NCI-H2107 treated with DMSO at 0.1 percent for 48 hours (cell line): ENCODE data around the gene TTLL3.

Source experiments
- DNase-seq: peaks from one replicate; lab custom pipeline; 2025; ENCODE audit not compliant: unreplicated experiment; lab: John Stamatoyannopoulos, UW

Gene TTLL3

GRCh38 chr3:9804996-9805395, 5.1 kb upstream of the TTLL3 start:
- DNase-seq = no peak

DNA sequence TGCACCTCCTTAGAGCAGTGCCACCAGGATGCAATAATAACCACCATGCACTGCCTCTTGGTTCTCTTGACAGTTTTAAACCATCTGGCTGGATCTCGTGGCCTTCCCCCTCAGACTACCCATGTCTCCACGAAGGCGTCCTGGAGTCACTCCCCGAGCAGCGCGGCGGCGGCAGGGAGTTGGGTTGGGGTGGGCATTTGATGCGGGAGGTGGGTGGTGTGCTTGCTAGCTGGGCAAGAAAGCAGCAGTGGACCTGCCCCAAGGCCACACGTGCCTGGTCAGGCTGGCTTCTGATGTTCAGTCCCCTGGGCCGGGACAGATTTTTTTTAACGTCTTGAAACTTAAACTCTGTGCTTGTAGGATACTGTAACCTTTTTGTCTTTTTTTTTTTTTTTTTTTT, 3.9 kb upstream of the TTLL3 start:
- no peak for DNase-seq

- DNase-seq = no peak
Measured at GRCh38 chr3:9806688-9807589, 3.1 kb upstream of the TTLL3 start.

DNA sequence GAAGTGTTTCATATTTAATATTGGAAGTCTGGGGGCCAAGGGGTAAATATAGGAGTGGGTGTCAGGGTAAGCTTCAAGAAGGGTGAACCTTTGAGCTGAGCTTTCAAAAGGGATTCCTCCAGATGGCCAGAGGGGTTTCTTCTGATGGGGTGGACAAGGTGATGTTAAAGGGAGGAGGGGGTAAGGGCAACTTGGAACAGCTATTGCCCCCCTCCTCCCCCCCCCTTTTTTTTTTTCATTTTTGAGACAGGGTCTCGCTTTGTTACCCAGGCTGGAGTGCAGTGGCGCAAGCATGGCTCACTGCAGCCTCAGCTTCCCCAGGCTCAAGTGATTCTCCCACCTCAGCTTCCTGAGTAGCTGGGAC, 2.1 kb upstream of the TTLL3 start:
- DNase-seq = no peak

DNA sequence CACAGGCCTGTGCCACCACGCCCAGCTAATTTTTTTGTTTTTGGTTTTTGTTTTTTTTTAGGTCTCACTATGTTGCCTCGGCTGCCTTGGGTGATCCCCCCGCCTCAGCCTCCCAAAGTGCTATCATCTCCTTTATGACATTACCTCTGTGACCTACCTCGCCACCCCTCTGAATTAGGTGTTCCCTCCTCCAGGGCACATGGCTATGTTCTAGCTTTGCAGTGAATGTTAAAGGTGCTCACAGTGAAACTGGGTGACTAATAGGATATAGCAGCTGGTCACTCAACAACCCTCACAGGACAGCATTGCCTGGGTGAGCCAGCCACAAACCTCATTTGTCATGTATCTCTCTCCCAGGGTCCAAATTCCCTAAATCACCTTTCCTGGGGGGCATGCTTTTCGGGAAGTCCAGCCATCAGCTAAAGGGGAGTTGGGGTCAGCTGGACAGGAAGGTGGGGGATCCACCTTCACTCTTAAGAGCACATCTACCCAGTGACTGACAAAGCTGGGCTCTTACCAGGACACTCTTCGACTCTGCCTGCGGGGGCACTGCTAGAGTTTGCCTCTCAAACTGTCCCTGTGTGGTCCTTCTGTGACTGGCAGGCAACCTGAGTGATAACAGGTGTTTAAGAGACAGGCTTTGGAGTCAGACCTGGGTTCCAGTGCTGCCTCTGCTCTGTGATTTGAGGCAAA, 1.6 kb upstream of the TTLL3 start:
- no peak for DNase-seq

DNA sequence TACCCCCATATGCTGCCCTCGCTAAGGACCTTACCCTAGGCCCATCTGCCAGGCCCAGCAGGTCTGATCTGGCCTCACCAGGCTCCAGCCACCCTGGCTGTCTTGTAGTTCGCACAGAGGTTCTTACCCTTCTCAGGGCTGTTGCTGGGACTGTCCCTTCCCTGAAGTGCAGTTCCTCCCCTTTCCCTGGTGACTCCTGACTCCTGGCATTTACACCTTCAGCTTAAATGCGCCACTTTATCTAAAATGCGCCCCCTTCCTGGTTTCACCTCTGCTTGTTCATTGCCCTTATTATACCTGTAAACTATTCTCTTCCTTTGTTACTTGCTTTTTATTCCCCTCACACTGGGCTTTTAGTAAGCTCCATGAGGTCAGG, 835 bp upstream of the TTLL3 start:
- no peak for DNase-seq

DNA sequence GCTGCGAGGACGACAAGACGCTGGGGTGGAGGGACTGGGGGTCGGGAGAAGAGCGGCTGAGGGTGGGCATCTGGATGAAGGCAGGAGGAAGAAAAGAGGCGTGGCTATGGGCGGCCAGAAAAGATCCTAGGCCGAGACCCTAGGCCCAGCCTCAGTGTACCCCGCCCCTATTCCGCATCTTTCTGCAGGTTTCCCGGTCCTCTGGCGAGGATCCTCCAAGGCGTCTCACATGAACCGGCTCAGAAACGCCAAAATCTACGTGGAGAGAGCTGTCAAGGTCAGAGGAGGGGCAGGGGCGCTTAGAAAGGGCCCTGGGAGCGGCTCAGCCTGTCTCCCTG, 340 bp downstream of the TTLL3 start:
- DNase-seq = no peak

DNA sequence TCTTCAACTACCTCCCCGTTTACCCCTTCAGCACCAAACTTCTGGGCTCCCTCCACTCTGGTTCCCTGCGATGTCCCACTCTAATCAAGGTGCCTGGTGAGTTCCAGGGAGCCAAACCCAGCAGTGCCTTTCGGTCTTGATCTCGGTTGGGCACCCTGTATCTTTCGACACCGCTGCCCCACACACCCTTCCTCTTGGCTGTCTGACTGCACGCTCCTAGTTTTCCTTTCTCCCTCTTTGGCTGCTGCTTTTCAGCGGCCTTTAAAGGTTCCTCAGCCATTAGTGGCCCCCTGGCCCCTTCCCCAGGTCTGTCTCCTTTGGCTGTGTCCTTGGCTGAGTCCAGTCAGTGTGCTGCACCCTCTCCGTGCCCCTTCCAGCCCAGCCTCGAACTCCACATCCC, 784 bp downstream of the TTLL3 start:
- DNase-seq = no peak

DNA sequence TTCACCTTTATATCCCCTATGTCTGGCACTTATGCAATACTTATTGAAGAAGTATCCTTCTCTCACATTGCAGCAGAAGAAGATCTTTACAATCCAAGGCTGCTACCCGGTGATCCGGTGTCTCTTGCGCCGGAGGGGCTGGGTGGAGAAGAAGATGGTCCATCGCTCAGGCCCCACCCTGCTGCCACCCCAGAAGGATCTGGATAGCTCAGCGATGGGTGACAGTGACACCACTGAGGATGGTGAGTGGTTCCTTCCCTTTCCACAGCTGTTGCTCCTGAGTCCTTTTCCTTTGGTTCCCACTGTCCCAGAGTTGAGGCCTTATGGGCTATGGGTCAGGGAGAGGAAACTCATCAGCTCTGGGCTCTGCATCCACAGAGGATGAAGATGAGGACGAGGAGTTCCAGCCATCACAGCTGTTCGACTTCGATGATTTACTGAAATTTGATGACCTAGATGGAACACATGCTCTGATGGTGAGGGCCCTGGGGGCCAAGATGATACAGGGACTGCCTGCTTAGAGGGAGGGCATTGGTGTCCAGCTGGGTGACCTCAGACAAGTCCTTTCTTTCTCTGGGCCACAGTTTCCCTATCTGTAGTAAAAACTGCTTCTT, 2.9 kb downstream of the TTLL3 start:
- DNase-seq = no peak

DNA sequence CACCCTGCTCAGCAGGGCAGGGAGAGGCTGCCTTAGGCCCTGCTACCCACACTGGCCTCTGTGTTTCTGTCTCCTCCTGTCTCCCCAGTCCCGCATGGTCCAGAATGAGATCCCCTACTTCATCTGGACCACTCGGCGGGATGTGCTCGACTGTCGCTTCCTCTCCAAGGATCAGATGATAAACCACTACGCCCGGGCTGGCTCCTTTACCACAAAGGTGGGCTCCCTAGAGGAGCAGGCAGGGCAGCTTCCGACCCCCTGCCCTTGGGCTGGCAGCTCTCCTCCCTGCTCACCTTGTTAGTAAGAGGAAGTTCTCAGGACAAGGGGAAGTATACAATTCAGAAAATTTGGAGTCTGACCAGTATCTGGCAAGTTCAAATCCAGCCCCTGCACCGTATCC, 5.9 kb downstream of the TTLL3 start:
- DNase-seq = no peak

- no peak for DNase-seq
Measured at GRCh38 chr3:9817436-9817835, 7.4 kb downstream of the TTLL3 start.

DNA sequence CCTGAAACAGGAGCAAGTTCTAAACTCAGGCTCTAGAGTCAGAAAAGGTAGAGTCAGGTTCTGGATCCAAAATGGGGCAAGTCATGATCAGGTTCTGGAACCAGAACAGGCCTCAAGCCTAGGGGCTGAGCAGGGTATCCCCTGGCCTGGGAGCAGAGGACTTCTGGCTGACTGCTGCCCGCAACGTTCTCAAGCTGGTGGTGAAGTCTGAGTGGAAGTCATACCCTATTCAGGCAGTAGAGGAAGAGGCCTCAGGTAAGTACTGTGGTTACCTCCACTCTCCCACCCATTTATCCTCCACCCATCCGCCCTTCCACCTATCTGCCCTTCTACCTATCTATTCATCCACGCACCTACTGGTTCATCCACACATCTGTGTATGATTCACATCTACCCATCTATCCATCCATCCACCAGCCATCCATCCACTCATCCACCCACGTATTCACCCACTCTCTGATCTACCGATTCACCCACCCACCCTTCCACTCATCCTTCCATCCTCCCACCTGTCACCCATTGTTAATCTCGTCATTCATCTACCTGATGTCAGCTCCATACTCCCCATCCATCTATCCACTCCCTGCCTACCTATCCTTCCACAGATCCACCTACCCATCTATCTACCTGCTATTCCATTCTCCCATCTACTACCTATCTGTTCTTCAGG, 8.7 kb downstream of the TTLL3 start:
- no peak for DNase-seq

- DNase-seq = no peak
Measured at GRCh38 chr3:9820543-9820942, 10.5 kb downstream of the TTLL3 start.

- DNase-seq = no peak
Measured at GRCh38 chr3:9820946-9821345, 10.9 kb downstream of the TTLL3 start.

GRCh38 chr3:9825451-9826040, 15.5 kb downstream of the TTLL3 start:
- no peak for DNase-seq

DNA sequence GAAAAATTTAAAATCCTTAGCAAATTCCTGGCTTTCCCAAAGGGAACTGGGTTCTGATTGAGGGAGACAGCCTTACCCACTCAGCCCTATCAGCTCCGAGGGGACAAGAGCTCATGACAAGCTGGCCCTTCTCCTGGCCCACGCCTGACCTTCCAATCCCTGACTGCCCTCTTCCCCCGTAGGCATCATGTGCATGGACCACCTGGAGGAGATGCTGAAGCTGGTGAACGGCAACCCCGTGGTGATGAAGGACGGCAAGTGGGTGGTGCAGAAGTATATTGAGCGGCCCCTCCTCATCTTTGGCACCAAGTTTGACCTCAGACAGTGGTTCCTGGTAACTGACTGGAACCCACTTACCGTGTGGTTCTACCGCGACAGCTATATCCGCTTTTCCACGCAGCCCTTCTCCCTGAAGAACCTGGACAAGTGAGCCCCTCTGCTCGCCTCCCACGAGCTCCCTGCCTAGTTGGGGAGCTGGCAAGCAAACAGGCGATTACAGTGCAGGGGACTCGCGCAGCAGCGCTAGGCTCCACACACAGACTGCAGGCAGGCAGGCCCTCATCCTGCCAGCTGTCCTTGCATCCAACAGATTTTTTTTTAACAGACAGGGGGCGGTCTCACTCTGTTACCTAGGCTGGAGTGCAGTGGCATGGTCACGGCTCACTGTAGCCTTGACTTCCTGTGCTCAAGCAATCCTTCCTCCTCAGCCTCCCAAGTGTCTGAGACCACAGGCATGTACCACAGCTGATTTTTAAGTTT, 16.9 kb downstream of the TTLL3 start:
- DNase-seq = no peak

- DNase-seq = no peak
Measured at GRCh38 chr3:9828801-9829755, 19.0 kb downstream of the TTLL3 start.

DNA sequence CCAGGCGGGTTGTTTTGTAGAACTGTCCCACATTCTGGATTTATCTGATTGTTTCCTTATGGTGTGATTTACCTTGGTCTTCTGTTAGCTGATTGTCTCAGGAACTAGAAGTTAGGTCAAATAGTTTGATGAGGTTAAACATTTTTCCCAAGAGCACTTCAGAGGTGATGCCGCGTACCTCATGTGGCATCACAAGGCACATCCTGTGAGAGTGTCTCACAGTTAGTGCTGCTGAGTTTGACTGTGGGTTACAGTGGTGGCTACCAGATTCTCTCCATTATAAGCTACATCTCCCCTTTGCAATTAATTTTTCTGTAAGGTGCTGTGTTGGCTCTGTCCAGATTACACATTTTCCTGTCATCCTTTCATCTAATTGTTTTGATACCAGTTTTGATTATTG, 21.2 kb downstream of the TTLL3 start:
- no peak for DNase-seq

- no peak for DNase-seq
Measured at GRCh38 chr3:9833078-9833477, 23.0 kb downstream of the TTLL3 start.
